ENCODE results near the gene SSH2.

DNA sequence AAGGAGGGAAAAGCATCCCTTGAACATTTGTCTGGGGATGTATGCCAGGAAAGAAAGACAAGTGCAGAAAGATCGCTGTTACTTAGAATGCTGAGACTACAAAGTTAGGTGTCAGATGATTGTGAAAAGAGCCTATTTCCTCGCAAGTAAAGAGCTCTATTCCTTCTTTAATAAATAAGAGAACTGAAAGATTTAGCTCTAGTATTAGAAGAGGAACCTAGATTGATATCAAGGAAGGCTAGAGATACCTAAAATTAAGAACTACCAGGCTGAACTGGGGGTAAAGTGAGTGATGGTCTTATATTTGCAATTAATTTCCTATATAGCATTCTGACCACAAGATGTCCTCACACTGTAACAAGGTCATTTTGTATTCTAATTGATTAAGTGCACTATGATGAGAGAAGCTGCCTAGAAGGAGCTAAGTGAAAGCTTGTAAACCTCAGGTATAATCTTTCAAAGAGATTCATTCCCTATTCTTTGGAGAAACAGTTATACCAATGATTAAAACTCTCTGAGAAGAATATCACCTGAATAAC lies 62.3 kb downstream of the SSH2 start:
- no peak for TF ChIP-seq GATA2 (IDR thresholded peaks at IDR 0.05; ENCODE audit: low read depth, low read length)
- no peak for TF ChIP-seq GATA3 (IDR thresholded peaks at IDR 0.05; ENCODE audit: low read depth, low read length)
